ENCODE measurements around the gene FOXF2. TPM values are rescaled to one million over a fixed set of nuclear protein-coding genes. Genes with fewer than 3 reads are reported as not detected.

FOXF2 gene
- total RNA-seq, 1 experiment from 2014 or later = 6.0 TPM

- no peak for DNase-seq (ENCODE audit: low read depth, low spot score)
- in situ Hi-C loops (cut with HindIII; ENCODE audit: low pct_unique_long_range_greater_than_20kb, low sequenced_read_pairs) = no loop called here
Measured at GRCh38 chr6:1386038-1386709, 3.2 kb upstream of the FOXF2 start.

- in situ Hi-C loops (cut with HindIII; ENCODE audit: low pct_unique_long_range_greater_than_20kb, low sequenced_read_pairs) = no loop called here
- no peak for DNase-seq (ENCODE audit: low read depth, low spot score)
Measured at GRCh38 chr6:1387538-1387875, 1.9 kb upstream of the FOXF2 start.

DNA sequence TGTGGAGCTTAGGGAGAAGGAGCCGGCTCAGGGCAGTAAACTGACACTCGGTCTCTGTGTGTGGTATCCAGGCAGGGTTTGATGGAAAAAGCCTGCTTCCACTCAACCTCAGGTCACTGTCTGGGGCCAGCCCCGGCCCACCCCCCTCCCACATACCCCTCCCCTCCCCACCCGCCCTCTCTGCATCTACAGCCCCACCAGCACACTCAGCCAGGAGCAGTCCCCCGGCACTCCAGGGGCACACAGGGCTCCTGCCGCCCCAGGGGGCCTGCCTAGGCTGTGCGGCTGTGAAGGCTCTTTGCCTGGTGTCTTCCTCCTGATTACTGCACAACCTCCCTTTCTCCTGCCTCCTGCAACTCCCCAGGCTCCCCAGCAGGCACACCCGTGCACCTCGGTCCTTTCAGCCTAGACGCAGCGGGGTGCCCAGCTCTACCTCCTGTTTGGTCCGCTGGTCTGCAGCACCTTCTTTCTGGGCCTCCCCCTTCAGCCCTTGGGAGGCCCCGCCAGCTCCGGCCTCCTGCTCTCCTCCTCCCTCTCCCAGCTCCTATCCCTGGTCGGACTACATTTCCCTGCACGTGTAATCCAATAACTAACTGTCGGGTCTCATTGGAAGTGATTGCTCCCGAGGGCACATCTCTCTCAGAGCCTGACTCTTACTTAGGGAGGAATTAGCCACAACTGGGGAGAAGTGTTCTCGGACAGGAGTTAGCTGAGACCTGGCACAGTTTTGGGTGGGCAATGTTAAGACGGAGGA is 1.3 kb upstream of the FOXF2 start:
- in situ Hi-C loops (cut with HindIII; ENCODE audit: low pct_unique_long_range_greater_than_20kb, low sequenced_read_pairs) = no loop called here
- no peak for DNase-seq (ENCODE audit: low read depth, low spot score)

DNA sequence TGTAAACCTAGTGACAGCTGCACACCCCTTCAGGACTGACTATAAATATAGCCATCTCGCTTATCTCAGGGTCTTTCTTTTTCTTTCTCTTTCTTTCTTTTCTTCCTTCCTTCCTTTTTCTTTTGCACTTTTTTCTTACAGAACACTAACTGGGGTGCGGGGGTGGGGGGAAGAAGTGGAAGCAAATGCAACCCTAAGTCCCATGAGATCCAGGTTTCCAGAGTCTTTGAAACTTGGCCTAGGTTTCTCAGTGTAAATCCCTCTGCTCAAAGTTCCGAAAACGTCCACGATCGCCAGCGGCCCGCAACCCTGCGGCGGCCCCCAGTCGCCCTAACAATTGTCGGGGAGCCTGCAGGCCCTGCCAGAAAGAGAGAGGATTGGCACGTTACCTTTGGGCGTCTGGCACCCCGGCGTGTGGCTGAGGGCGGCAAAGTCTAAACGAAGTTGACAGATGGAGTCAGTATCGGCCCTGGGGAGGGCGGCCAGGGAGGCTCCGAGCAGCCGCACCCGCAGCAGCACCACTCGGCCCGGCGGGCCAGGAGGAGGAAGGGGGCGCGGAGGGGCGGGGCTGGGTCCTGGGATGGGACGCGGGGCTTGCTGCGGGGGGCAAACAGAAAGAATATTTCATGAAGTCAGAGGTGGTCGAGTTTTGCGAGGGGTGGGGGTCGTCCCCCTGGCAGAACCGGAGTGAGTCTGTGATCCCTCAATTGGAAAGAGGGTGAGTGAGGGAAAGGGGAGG is 577 bp upstream of the FOXF2 start:
- no peak for DNase-seq (ENCODE audit: low read depth, low spot score)
- in situ Hi-C loops (cut with HindIII; ENCODE audit: low pct_unique_long_range_greater_than_20kb, low sequenced_read_pairs) = no loop called here

- DNase-seq (ENCODE audit: low read depth, low spot score) = peak; percentile 37
- in situ Hi-C loops (cut with HindIII; ENCODE audit: low pct_unique_long_range_greater_than_20kb, low sequenced_read_pairs) = no loop called here
Measured at GRCh38 chr6:1390133-1390945, 963 bp downstream of the FOXF2 start.

GRCh38 chr6:1390946-1391799 is 1.8 kb downstream of the FOXF2 start:
- no peak for DNase-seq (ENCODE audit: low read depth, low spot score)
- in situ Hi-C loops (cut with HindIII; ENCODE audit: low pct_unique_long_range_greater_than_20kb, low sequenced_read_pairs) = no loop called here

DNA sequence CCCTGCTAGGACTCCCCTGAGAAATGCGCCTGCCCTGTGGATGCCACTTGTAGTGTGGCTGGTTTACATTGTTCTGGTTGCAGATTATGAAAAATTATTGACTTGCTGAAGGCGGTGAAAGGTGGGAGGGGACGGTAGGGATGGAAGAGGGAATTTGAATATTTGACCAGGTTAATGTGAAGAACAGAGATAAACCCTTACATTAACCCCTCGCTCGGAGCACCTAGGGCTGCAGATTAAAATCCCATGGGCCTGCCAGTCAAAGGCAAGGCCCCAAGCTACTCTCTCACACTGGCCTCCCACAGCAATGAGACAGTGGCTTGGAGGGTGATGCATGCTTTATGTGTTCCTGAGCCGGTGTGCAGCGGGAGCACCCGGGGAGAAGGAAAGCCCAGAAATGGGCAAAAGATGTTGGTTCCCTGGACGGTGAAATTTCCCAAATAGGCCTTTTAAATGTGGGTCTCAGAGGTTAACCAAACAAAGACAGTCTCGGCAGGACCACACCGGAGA is 2.5 kb downstream of the FOXF2 start:
- no peak for DNase-seq (ENCODE audit: low read depth, low spot score)
- in situ Hi-C loops (cut with HindIII; ENCODE audit: low pct_unique_long_range_greater_than_20kb, low sequenced_read_pairs) = no loop called here

- in situ Hi-C loops (cut with HindIII; ENCODE audit: low pct_unique_long_range_greater_than_20kb, low sequenced_read_pairs) = no loop called here
- no peak for DNase-seq (ENCODE audit: low read depth, low spot score)
Measured at GRCh38 chr6:1392813-1393640, 3.7 kb downstream of the FOXF2 start.

DNA sequence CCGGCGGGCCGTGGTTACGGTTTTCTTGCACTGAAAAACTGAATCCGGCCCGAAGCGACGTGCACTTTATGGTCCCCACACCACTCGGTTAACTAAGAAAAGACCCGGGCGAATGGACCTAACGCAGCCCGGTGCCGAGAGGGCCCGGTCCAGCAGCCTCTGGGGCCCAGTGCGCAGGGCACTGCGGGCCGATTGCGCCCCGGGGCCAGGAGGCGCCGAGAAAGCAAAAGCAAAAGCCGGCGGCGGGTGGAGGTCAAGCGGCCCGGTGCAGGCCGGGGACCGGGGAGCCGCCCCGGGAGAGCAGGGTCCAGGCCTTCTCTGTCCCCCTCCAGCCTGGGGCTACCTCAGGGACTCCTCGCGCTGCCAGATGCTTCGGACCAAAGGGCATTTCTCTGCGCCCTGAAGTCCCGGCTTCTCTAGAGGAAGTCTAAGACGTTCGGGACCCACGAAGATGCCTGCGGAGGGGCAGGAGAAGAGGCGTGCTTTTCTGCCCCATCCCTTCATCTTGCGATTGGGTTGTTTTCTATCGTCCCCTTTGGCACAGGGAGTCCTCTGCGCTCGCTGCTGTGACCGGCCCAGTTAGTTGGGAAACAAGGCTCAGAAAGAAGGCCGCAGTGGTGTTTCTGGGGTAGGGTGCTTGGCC is 4.4 kb downstream of the FOXF2 start:
- DNase-seq (ENCODE audit: low read depth, low spot score) = no peak
- in situ Hi-C loops (cut with HindIII; ENCODE audit: low pct_unique_long_range_greater_than_20kb, low sequenced_read_pairs) = no loop called here

- in situ Hi-C loops (cut with HindIII; ENCODE audit: low pct_unique_long_range_greater_than_20kb, low sequenced_read_pairs) = no loop called here
- no peak for DNase-seq (ENCODE audit: low read depth, low spot score)
Measured at GRCh38 chr6:1394514-1395463, 5.4 kb downstream of the FOXF2 start.

DNA sequence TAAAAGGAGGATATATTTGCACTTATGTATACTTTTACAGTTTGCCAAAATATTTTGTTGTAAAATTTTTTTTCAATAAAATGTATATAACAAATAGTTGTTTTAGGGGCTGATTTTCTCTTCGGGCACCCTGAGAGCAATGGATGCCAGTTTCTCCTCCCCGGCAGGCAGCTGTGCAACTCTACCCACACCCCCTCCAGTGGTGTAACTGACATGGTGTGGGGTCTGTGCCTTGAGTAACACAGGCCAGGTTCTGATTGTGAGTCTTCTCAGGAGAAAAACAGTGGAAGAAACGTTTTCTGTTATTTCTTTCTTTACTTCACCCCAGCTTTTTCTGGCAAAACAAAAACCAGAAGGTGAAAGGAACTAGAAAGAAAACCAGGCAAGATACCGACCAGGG is 6.1 kb downstream of the FOXF2 start:
- no peak for DNase-seq (ENCODE audit: low read depth, low spot score)
- in situ Hi-C loops (cut with HindIII; ENCODE audit: low pct_unique_long_range_greater_than_20kb, low sequenced_read_pairs) = no loop called here

DNA sequence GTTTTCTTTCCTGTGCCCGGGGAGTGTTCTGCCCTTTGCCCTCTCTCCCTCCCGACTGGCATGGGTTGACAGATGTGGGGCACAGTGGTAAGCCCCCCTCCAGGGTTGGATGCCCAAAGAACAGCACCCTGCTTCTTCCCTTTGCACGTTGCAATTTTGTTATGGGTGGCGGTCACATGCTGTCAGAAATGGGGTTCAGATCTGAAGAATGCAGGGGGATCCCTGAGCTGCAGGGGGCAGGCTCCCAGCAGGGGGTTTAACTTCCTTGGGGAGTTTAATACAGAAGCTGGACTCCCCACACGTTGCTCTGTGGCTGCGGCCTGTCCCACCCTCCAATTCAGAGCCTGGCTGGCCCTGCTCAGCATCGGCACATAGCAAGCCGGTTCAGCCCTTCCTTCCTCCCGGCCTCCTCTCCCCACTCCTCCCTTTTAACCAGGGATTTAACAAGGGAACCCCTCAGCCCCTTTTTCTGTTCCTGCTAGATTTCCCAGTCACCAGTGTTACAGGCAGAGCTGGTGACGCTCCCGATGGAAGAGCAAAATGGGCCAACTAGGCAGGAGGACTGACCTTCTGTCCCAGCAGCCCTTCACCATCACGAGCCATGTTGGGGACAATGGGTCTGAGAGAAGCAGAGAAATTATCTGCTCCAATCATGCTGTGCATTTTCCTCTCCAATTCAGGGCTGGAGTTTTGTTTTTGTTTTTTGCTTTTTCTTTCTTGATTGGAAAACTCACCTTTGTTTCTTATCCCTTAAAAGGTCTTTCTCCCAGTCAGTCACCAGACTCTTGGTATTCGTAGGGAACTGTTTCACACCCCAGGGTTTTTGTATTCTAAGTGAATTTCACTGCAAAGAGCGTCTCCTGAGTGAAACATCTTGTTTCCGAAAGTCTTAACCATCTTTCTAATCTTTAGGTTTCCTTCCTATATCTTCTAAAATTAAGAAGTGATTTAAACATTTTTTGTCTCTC is 6.8 kb downstream of the FOXF2 start:
- DNase-seq (ENCODE audit: low read depth, low spot score) = no peak
- in situ Hi-C loops (cut with HindIII; ENCODE audit: low pct_unique_long_range_greater_than_20kb, low sequenced_read_pairs) = no loop called here

GRCh38 chr6:1396952-1397868 is 7.8 kb downstream of the FOXF2 start:
- peak; percentile 83 for DNase-seq (ENCODE audit: low read depth, low spot score)
- in situ Hi-C loops (cut with HindIII; ENCODE audit: low pct_unique_long_range_greater_than_20kb, low sequenced_read_pairs) = no loop called here

Data from SK-MEL-5 (cell line).